ENCODE data around the gene MTHFD2L.

- TF ChIP-seq CTCF (IDR thresholded peaks at IDR 0.05; ENCODE audit: insufficient read depth, low read length, poor library complexity, severe bottlenecking), result no peak
- TF ChIP-seq EZH2phosphoT487 (conservative IDR thresholded peaks at IDR 0.05; ENCODE audit: low read length), result no peak
Observed at GRCh38 chr4:74108457-74109115, 49.3 kb upstream of the MTHFD2L start.
